GM19468 (cell line): ENCODE data around the gene NCOR2.

Experiments
- ATAC-seq: cut with Tn5 transposase; IDR thresholded peaks from one replicate; pipeline ENCODE4 v1.9.1; 2021; ENCODE audit warnings: mild to moderate bottlenecking, moderate library complexity, moderate number of reproducible peaks; ENCODE audit not compliant: unreplicated experiment; ENCODE audit errors: extremely low read depth

NCOR2 gene

DNA sequence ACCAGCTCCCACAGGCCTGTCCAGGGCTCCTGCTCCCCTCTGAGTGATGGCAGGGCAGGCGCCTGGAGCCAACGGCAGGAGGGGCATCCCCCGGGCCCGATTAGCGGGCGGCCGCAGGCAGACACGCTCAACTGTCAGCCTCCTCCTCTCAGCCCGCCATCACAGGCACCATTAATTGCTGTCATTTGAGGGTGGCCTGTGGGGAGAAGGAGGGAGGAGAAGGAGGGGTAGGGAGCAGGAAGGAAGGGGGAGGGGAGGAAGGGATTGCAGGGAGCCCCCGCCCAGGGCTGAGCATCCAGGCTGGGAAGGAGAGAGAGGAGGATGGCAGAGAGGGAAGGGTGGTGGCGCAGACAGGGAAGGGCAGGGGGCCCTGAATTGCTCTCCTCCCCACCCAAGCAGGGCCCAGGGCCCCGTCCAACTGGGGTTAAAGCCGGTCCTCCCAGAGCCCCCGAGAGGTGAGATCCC is 36.1 kb downstream of the NCOR2 start:
- no peak for ATAC-seq

DNA sequence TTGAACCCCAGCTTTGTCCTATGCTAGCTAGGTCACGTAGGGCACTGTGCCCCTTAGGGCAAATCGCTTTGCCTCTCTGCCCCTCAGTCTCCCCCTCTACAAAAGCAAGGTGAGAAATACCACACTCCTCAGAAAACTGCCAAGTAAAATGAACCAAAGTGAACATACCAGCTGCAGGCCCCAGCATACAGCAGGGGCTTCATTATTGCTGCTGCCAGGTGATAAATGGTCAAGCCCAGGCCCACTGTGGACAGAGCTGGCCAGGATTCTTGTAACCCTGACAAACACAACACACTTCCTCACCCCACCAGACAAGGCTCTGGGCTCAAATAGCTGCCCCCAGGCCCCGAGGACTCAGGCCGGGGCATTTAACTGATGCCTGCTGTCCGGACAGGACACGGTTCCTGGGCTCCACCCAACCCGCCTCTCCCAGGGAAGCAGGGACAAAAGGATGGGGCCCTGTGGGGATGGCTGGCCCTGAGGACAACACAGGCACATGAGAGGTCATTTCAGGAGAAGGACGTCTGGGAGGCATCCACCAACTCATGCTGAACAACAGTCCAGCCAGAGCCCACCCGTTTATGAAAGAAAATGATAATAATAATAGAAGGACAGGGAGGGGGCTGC is 36.7 kb downstream of the NCOR2 start:
- no peak for ATAC-seq

DNA sequence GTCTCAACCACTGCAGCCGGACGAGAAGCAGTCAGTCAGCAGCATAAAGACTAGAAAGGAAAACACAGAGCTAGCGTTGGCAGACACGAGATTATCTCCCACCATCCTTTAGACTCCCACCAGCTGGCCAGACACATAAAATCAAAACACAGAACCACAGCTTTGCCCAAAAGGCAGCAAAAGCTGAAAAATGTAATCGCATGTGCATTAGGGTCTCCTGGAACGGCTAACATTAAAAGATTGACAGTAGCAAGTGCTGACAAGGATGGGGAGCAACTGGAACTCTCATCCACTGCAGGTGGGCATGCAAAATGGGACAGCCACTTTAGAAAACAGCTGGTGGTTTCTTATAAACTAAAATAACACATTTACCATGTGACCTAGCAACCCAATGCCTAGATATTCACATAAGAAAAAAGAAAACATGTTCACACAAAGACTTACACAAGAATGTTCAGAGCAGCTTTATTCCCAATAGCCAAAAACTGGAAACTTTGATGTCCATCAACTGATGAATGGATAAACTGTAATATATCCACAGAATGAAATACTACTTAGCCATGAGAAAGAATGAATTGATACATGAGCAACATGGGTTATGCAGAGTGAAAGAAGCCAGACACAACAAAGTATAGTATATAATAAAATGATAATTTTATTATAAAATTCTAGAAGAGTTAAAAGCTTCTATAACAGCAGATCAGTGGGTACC is 37.7 kb downstream of the NCOR2 start:
- ATAC-seq = no peak

DNA sequence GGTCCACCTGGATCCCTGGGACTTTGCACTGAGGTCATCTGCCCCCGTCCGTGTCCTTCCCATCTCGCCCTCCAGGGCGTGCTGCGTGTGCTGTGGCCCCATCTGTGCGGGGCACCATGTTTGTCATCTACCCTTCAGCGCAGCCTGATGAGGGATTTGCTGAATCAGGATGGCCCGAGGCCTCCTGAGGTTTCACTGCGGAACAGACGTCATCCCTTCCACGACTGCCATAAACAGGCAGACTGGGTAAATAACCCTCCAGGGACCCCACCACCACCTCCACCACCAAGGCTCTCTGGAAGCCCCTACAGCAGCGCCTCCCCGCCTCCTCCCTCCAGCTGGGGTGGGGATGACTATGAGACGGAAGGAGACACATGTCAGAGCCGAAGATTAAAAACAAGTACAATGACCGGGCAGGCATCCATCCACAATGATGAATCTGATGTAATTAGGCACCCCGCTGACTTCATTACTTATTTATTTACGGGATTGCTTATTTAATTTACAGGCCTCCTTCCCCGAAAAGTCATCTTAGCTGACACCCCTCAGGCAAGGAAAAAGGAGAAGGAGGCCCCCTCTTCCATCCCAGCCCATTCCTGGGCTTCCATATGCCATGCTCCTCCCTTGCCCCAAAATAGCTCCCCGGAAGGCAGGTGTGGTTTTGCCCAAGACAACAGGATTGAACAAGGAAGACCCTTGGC is 39.4 kb downstream of the NCOR2 start:
- no peak for ATAC-seq

DNA sequence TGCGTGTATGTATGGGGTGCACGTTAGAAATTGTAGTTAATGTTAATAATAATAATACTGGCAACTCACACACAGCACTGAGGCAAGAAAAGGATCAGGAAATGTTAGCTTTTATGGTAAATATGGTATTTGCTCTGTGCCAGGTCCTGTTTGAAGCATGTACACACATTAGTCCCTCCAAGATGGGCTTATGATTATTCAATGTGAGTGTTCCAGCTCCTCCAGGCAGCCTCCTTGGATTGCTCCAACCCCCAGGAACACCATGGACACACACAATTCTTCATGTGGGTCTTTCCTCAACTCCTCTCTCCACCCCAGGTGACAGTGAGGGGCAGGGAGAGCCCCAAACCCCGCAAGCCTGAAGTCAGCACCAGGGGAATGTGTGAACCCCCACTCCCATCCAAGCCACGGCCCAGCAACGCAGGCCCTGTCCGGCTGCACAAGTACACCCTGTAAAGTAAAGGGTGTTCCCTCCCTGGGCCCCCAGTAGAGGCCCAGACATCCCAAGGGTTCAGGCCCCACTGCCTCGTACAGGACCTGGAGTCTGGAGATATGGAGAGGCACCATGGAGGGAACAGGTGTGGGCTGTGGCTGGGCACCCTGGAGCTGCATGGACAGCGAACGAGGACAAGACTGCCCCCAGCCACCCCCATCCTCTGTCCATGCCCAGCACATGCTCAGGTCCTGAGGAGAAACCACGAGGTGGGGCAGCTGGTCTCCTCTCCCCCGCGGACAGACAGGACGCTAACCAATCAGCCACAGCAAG is 41.3 kb downstream of the NCOR2 start:
- ATAC-seq = no peak

DNA sequence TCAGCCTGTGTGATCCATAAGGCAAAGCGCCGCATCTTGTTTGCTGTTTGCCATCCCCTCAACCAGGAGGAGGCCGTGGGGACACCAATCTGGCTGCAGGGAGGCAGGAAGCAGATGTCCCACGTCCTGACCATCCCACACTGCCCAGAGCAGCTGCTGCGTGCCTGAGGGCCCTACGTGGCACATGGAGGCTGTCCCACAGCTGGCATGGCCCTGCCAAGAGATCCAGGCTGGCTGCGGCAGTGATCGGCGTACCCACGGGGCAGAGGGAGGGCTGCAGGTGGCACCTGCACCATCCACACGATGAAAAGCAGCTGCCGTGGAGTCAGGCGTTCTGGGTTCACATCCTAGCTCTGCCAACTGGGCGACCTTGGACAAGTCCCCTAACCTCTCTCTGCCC is 42.0 kb downstream of the NCOR2 start:
- ATAC-seq = no peak

DNA sequence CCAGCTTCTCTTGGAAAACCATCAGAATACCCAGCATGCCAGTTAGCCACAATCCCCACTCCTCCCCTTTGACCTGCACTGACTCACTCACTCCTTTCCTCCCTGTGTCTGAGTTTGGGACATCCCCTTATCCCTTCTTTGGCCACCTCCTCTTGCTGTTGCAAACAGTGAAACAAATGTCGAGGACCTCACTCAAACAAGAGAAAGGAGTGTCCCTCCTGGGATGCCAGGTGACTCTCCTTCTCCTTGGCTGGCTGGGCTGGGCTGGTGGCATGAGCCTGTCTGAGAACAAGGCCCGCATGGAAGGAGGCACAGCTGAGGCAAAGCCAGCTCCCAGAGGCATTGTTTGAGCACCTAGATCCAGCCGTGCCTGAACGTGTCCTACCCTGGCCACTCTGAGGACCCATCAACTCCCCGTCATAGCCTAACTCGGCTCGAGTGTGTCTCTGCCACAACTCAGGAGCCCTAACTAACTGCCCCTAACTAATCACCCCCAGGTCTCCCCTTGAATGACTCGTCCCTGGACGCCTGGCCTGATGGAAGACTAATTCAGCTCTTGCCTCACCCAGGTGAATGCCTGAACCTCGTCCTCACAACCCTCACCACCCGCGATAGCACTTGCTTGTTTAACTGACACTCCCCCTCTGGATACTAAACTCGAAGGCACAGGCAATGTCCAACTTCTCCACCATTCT is 43.0 kb downstream of the NCOR2 start:
- ATAC-seq = no peak

DNA sequence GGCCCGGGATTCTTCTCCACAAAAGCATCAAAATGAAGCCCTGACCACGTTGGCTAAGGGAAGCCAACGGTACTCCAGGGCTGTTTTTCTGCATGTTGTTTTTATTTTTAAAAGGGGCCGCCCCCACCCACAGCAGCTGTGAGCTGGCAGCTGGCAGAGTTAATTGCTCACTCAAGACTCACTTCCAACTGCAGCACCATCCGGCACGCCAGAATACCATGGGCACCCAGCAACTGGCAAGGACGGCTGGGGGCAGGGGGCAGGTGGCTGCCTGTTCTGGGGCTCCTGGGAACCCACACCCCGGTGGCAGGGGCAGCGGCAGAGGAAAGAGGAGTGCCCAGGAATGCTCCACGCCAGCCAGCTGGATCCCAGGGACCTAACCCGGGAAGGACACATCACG is 44.3 kb downstream of the NCOR2 start:
- ATAC-seq = no peak

DNA sequence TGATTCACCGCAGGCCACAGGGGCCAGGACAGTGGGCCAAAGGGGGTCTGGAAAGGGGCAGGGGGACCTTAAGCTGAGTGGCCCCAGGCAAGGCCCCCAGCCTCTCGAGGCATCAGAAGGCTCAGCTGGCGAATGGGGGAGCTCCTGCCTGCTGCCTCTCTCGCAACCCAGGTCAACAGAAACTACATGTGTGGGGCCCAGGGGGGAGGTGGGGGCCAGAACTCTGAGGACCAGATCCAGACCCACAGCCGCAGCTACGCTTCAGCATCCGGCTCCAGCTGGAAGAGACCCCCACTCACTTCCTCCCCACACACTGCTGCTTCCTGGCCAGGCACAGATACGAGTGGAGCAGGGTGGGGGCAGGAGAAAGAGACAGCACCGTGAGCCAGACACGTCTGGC is 46.5 kb downstream of the NCOR2 start:
- no peak for ATAC-seq

DNA sequence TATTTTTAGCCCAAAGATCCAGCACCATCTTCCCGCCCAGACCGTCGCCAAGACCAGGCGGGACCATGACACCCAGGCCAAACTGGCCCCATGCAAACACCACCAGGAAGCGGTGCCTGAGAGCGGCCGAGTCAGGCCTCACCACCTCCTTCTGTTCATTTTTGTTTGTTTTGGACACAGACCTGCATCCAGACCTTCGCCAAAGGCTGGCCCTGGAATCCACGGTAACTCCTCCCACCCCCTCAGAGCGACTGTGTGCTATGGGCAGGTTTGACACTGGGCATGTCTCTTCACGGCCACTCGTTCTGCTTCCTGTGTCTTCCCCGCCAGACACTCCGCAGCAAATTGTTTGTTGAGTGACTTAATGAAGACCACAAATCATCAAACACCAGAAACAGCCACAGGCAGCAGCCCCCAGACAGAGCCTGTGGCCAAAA is 47.1 kb downstream of the NCOR2 start:
- no peak for ATAC-seq

DNA sequence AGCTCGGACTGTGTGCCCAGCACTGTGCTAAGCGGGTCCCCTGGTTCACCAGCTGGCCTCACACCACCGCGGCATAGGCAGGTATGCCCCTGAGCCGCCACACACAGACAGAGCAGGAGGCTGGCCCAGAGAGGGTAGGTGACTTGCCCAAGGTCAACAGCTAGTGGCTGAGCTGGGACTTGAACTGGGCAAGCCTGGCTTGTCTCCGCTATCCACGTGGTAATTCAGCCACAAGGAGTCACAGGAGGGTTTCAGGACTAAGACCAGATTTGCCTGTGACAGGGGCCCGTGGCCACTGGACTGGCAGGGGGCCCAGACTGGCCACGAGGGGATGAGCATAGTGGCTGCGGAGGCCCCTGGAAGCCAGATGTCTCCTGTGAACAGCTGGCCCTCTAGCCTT is 47.7 kb downstream of the NCOR2 start:
- no peak for ATAC-seq

DNA sequence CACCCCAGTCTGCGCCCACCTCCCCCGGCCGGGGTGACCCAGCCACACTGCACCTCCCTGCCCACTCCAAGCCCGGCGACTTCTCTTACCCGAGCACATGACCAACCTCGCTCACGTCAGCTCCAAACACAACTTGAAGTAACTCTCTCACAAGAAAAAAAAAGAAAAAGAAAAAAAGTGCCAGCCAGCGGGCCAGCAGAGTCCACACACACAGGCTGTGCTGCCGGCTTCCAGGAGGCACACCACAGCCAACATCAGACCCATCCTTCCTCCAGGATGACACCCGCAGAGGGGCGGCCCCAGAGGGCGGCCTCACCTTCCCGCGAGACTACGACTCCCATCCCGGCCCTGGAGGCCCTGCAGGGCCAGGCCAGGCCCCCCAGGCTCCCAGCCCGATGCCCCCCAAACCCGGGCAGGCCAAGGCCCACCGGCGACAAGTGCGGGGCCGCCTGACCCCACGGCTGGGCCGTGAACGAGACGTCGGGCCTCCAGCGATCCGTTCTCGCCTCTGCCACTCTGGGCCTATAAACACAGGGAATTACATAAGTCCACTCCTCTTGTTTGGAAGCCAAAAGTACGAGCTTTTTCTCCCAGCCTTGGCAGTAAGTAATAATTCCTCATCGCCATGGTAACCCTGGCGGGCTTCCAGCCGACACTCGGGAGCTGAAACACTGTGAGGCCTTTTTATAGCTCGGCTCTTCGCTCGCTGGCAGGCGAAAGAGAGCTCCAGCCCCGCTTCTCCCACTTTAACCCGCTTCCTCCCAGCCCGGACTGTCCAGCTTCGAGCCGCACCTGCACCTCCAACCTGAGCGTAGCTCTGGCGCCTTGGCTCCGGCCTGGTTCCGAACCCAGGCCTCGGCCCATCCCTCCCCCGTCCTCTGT is 49.1 kb downstream of the NCOR2 start:
- ATAC-seq = no peak
